ENCODE measurements around the gene HLA-E. TPM values are rescaled to one million over a fixed set of nuclear protein-coding genes. Genes with fewer than 3 reads are reported as not detected.
A peak's percentile ranks its signal among the peaks of the same experiment; 100 is the strongest.

Gene HLA-E
- polyA plus RNA-seq, 1 experiment = 293 TPM

GRCh38 chr6:30453508-30454116, 35.7 kb upstream of the HLA-E start:
- Histone ChIP-seq H3K36me3 (ENCODE audit: control insufficient read depth, insufficient read depth, low read length) (no peaks in the 10 kb centered on the region), H3K27me3 (ENCODE audit: control insufficient read depth, insufficient read depth, low read length) (peaks cover 45% of the 10 kb centered on the region), H3K4me3 (ENCODE audit: low read depth, low read length) (no peak overlapping the region)
- CTCF ChIA-PET = interaction anchor here (0.6 to 2.8 kb wide), 15 partner anchors 12 to 711 kb away, joined by 3 to 46 read pairs (median 5); no protein-coding TSS in a partner anchor
- DNase-seq (ENCODE audit: low read depth) = peak; percentile 11
- POLR2A ChIA-PET = no interaction called here
- peak; percentile 69 for TF ChIP-seq CTCF (IDR thresholded peaks at IDR 0.05; ENCODE audit: insufficient read depth, low read depth, low read length)

- ChIA-PET CTCF (interaction anchor here (0.7 to 1.4 kb wide), 2 partner anchors 12 to 62 kb away, joined by 3 read pairs; no protein-coding TSS in a partner anchor), POLR2A (no interaction called here)
- DNase-seq (ENCODE audit: low read depth) = no peak
- peaks cover 43% of the 10 kb centered on the region for H3K27me3 ChIP-seq (ENCODE audit: control insufficient read depth, insufficient read depth, low read length)
- no peak for TF ChIP-seq CTCF (IDR thresholded peaks at IDR 0.05; ENCODE audit: insufficient read depth, low read depth, low read length)
- H3K36me3 ChIP-seq (ENCODE audit: control insufficient read depth, insufficient read depth, low read length) = no peaks in the 10 kb centered on the region
- no peak overlapping the region for H3K4me3 ChIP-seq (ENCODE audit: low read depth, low read length)
These were observed 30.2 kb upstream of the HLA-E start for GRCh38 chr6:30459145-30459544.

DNA sequence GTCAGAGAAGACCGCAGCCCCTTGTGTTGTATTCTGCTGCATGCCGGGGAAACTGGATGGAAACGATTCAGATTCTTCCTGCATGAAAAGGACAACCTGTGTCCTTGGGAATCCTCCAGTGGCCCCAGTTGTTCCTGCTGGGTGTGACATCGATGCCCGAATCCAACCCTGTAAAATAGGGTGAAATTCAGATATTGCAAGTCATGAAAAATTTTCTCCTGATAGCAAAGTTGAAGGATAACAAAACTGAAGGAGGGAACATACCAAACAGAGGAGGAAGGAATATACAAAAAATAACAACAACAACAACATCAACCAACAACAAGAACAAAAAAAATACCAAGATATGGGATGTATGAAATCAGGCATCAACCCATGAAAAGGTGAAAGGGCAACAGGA, 28.3 kb upstream of the HLA-E start:
- no peak for DNase-seq (ENCODE audit: low read depth)
- Histone ChIP-seq H3K4me3 (ENCODE audit: low read depth, low read length) (no peak overlapping the region), H3K27me3 (ENCODE audit: control insufficient read depth, insufficient read depth, low read length) (peaks cover 56% of the 10 kb centered on the region), H3K36me3 (ENCODE audit: control insufficient read depth, insufficient read depth, low read length) (no peaks in the 10 kb centered on the region)
- no peak for TF ChIP-seq CTCF (IDR thresholded peaks at IDR 0.05; ENCODE audit: insufficient read depth, low read depth, low read length)
- POLR2A ChIA-PET = no interaction called here
- CTCF ChIA-PET = no interaction called here

DNA sequence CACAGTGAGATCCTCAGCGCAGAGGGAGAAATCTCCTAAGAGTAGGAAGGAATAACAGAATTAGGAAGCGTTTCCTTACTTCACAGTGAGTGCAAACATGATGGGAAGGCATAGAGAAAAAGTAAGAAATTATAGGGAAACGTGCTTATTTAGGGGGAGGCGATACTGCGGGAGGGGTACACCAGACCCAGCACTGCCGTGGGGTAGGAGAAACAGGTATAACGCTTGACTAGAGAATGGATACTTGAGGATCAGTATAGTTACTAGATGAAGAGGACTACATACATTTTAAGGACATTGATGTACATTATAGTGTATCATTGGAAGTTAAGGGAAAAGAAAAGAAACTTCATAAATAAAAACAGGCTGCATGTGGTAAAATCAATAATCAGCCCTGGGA, 26.8 kb upstream of the HLA-E start:
- ChIA-PET POLR2A (no interaction called here), CTCF (interaction anchor here (2.3 kb wide), 1 partner anchor 82 kb away, joined by 9 read pairs; no protein-coding TSS in a partner anchor)
- TF ChIP-seq CTCF (IDR thresholded peaks at IDR 0.05; ENCODE audit: insufficient read depth, low read depth, low read length) = no peak

DNA sequence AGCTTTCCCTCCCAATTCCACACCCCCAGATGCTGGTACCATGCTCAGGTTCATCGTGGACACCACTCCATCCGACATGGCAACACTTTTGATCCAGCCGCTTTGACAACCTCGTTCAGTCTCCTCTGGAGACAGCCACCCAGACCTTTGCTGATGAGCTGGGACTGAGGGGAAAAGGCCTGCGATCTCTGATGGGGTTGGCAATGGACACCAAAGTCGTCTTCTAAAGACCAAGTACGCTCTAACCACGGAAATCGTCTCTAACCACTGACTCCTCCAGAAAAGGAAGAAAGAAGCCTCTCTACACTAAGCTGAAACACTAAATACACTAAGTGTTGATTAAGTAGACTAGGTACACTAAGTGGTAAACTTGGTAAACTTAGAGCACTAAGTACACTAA, 26.1 kb upstream of the HLA-E start:
- DNase-seq (ENCODE audit: low read depth) = no peak
- POLR2A ChIA-PET = no interaction called here
- CTCF ChIA-PET = interaction anchor here (1.3 to 5.6 kb wide), 5 partner anchors 8 to 81 kb away, joined by 3 to 46 read pairs (median 5); no protein-coding TSS in a partner anchor
- Histone ChIP-seq H3K27me3 (ENCODE audit: control insufficient read depth, insufficient read depth, low read length) (peaks cover 67% of the 10 kb centered on the region), H3K4me3 (ENCODE audit: low read depth, low read length) (no peak overlapping the region), H3K36me3 (ENCODE audit: control insufficient read depth, insufficient read depth, low read length) (no peaks in the 10 kb centered on the region)
- no peak for TF ChIP-seq CTCF (IDR thresholded peaks at IDR 0.05; ENCODE audit: insufficient read depth, low read depth, low read length)

More for the DNA sequence above, 26.8 kb upstream of the HLA-E start:
- H3K4me3 ChIP-seq (ENCODE audit: low read depth, low read length) = no peak overlapping the region
- DNase-seq (ENCODE audit: low read depth) = no peak
- H3K36me3 ChIP-seq (ENCODE audit: control insufficient read depth, insufficient read depth, low read length) = no peaks in the 10 kb centered on the region
- peaks cover 64% of the 10 kb centered on the region for H3K27me3 ChIP-seq (ENCODE audit: control insufficient read depth, insufficient read depth, low read length)
